ENCODE measurements around the gene IFT52.
"Not testable (repeated sequence)": the region's sequence is repeated elsewhere in the genome, so short reads cannot be mapped to it uniquely, and the experiment has no call there.

The IFT52 gene

GRCh38 chr20:43568706-43569105 lies 22.0 kb upstream of the IFT52 start:
- no peak for DNase-seq (ENCODE audit: low read depth in 2 of 2)

- no peak for DNase-seq (ENCODE audit: low read depth in 2 of 2)
These were observed 21.5 kb upstream of the IFT52 start for GRCh38 chr20:43569282-43569681.

- no peak for DNase-seq (ENCODE audit: low read depth in 2 of 2)
These were observed 20.2 kb upstream of the IFT52 start for GRCh38 chr20:43570496-43570895.

GRCh38 chr20:43571310-43571709 lies 19.4 kb upstream of the IFT52 start:
- DNase-seq (ENCODE audit: low read depth in 2 of 2): no peak

- no peak for DNase-seq (ENCODE audit: low read depth in 2 of 2)
These were observed 19.0 kb upstream of the IFT52 start for GRCh38 chr20:43571771-43572170.

GRCh38 chr20:43572891-43573290 lies 17.8 kb upstream of the IFT52 start:
- DNase-seq (ENCODE audit: low read depth in 2 of 2): no peak

- DNase-seq (ENCODE audit: low read depth in 2 of 2): no peak
These were observed 14.6 kb upstream of the IFT52 start for GRCh38 chr20:43576108-43576507.

GRCh38 chr20:43579861-43580793 lies 10.6 kb upstream of the IFT52 start:
- DNase-seq (ENCODE audit: low read depth in 2 of 2): no peak

GRCh38 chr20:43583133-43583864 lies 7.4 kb upstream of the IFT52 start:
- DNase-seq (ENCODE audit: low read depth in 2 of 2): no peak

- no peak for DNase-seq (ENCODE audit: low read depth in 2 of 2)
These were observed 6.7 kb upstream of the IFT52 start for GRCh38 chr20:43583982-43584432.

GRCh38 chr20:43584448-43585136 lies 6.1 kb upstream of the IFT52 start:
- DNase-seq (ENCODE audit: low read depth in 2 of 2): no peak

GRCh38 chr20:43586641-43587040 lies 4.1 kb upstream of the IFT52 start:
- DNase-seq (ENCODE audit: low read depth in 2 of 2): no peak

GRCh38 chr20:43588526-43588925 lies 2.2 kb upstream of the IFT52 start:
- not testable (repeated sequence) for DNase-seq (ENCODE audit: low read depth in 2 of 2)

GRCh38 chr20:43590036-43590391 lies 723 bp upstream of the IFT52 start:
- no peak for DNase-seq (ENCODE audit: low read depth in 2 of 2)

GRCh38 chr20:43601960-43602359 lies 11.2 kb downstream of the IFT52 start:
- DNase-seq (ENCODE audit: low read depth in 2 of 2): not testable (repeated sequence)

GRCh38 chr20:43603124-43603523 lies 12.4 kb downstream of the IFT52 start:
- no peak for DNase-seq (ENCODE audit: low read depth in 2 of 2)

- no peak for DNase-seq (ENCODE audit: low read depth in 2 of 2)
These were observed 15.0 kb downstream of the IFT52 start for GRCh38 chr20:43605715-43606114.

- DNase-seq (ENCODE audit: low read depth in 2 of 2): not testable (repeated sequence)
These were observed 16.5 kb downstream of the IFT52 start for GRCh38 chr20:43607278-43607677.

GRCh38 chr20:43631598-43631997 lies 40.9 kb downstream of the IFT52 start:
- DNase-seq (ENCODE audit: low read depth in 2 of 2): no peak

- no peak for DNase-seq (ENCODE audit: low read depth in 2 of 2)
These were observed 45.7 kb downstream of the IFT52 start for GRCh38 chr20:43636429-43636828.

- DNase-seq (ENCODE audit: low read depth in 2 of 2): no peak
These were observed 51.8 kb downstream of the IFT52 start for GRCh38 chr20:43642548-43642947.

GRCh38 chr20:43650997-43651525 lies 60.3 kb downstream of the IFT52 start:
- DNase-seq (ENCODE audit: low read depth in 2 of 2): no peak
